Neural cell (in vitro differentiated cells): Measurements from ENCODE around the gene APBA1.

ENCODE experiments used
- EZH2 ChIP-seq: fragments of 200-600, 300-800 bp; shearing (Covaris generic), sonication (generic); IDR thresholded peaks from 2 replicates; pipeline ENCODE4 v1.6.1; 2014; ENCODE audit warnings: antibody characterized with exemption, low read length, borderline replicate concordance, mild to moderate bottlenecking; ENCODE audit not compliant: insufficient read depth, poor library complexity, severe bottlenecking
- MXI1 ChIP-seq: fragments of 450-650 bp; conservative IDR thresholded peaks from 2 replicates; pipeline ENCODE4 v1.6.1; 2014; ENCODE audit warnings: antibody characterized with exemption, mild to moderate bottlenecking; ENCODE audit not compliant: poor library complexity, severe bottlenecking
- TF ChIP-seq, protein P1 (sequence below): fragments of 450-650 bp; IDR thresholded peaks from 2 replicates; pipeline ENCODE4 v1.5.1; 2014; ENCODE audit warnings: antibody characterized with exemption, mild to moderate bottlenecking, moderate library complexity; ENCODE audit not compliant: poor library complexity, severe bottlenecking

DNA sequence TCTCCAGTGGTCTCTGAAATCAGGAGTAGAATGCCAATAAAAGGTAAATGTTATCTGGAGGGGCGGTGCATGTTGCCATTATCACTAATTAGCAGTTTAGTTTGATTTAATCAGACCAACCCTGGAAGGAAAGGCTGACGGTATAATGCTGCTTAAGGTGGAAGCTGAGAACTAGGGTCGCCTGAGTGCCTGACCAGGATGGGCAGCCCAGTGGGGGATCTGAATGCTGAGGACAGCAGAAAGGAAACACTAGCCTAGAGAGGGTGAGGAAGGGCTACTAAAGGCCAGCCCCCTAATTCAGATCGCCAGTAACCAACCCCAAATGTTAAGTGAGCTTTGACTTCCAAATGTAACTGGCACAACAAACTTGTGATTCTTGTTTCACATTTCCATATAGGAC lies 172.2 kb downstream of the APBA1 start:
- TF ChIP-seq EZH2, result no peak
- TF ChIP-seq, protein P1, sequence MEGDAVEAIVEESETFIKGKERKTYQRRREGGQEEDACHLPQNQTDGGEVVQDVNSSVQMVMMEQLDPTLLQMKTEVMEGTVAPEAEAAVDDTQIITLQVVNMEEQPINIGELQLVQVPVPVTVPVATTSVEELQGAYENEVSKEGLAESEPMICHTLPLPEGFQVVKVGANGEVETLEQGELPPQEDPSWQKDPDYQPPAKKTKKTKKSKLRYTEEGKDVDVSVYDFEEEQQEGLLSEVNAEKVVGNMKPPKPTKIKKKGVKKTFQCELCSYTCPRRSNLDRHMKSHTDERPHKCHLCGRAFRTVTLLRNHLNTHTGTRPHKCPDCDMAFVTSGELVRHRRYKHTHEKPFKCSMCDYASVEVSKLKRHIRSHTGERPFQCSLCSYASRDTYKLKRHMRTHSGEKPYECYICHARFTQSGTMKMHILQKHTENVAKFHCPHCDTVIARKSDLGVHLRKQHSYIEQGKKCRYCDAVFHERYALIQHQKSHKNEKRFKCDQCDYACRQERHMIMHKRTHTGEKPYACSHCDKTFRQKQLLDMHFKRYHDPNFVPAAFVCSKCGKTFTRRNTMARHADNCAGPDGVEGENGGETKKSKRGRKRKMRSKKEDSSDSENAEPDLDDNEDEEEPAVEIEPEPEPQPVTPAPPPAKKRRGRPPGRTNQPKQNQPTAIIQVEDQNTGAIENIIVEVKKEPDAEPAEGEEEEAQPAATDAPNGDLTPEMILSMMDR, result no peak
- no peak for TF ChIP-seq MXI1
